Liver (tissue), 3 donors: Measurements from ENCODE around the gene ARL13B.

Experiments
- FOXA1 ChIP-seq: IDR thresholded peaks from 2 replicates; pipeline ENCODE4 v1.6.1; 2016; ENCODE audit warnings: antibody characterized with exemption
- NR2F2 ChIP-seq: IDR thresholded peaks from 2 replicates; pipeline ENCODE4 v1.6.1; 2016; ENCODE audit warnings: antibody characterized with exemption
- RAD21 ChIP-seq, 2 donors: IDR thresholded peaks; 2 replicates each; pipeline ENCODE4 v1.6.1; 2016; ENCODE audit warnings: antibody characterized with exemption in 2 of 2, mild to moderate bottlenecking in 2 of 2
- SP1 ChIP-seq: IDR thresholded peaks from 2 replicates; pipeline ENCODE4 v1.6.1; 2018; ENCODE audit warnings: antibody characterized with exemption, mild to moderate bottlenecking
- TF ChIP-seq, protein P1 (sequence below): IDR thresholded peaks from 2 replicates; pipeline ENCODE4 v1.6.1; 2016; ENCODE audit warnings: antibody characterized with exemption
- TF ChIP-seq, protein P2 (sequence below): IDR thresholded peaks from 2 replicates; pipeline ENCODE4 v1.6.1; 2016; ENCODE audit warnings: antibody characterized with exemption
- TF ChIP-seq, protein P3 (sequence below): fragments of 150-350 bp; IDR thresholded peaks from 2 replicates; pipeline ENCODE4 v1.5.1; 2017; ENCODE audit warnings: improper control_type of control experiment, low read depth, low read length; ENCODE audit not compliant: missing input control
- TF ChIP-seq, protein P4 (sequence below): IDR thresholded peaks from 2 replicates; pipeline ENCODE4 v1.6.1; 2016; ENCODE audit warnings: antibody characterized with exemption, mild to moderate bottlenecking
- donor health status: healthy.
- donor health status: healthy.

DNA sequence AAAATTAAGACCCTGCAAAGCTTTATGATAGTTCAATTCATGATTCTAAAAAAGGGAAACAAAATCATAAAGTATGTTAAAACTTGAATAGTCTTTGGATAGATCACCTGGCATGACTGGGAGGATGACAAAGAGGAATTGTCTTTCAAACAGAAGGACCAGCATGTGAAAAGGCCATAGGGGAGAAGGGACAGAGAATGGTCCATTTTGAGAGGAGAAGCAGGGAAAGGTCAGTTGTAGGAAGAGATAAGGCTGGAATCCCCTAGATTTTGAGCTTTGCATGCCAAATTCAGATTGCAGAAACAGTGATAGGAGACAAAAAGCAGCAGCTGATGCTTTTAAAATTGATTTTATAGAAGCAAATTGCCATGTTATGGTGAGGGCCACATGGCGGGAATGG is 18.9 kb upstream of the ARL13B start:
- TF ChIP-seq, protein P1, sequence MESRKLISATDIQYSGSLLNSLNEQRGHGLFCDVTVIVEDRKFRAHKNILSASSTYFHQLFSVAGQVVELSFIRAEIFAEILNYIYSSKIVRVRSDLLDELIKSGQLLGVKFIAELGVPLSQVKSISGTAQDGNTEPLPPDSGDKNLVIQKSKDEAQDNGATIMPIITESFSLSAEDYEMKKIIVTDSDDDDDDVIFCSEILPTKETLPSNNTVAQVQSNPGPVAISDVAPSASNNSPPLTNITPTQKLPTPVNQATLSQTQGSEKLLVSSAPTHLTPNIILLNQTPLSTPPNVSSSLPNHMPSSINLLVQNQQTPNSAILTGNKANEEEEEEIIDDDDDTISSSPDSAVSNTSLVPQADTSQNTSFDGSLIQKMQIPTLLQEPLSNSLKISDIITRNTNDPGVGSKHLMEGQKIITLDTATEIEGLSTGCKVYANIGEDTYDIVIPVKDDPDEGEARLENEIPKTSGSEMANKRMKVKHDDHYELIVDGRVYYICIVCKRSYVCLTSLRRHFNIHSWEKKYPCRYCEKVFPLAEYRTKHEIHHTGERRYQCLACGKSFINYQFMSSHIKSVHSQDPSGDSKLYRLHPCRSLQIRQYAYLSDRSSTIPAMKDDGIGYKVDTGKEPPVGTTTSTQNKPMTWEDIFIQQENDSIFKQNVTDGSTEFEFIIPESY: no peak
- TF ChIP-seq, protein P2, sequence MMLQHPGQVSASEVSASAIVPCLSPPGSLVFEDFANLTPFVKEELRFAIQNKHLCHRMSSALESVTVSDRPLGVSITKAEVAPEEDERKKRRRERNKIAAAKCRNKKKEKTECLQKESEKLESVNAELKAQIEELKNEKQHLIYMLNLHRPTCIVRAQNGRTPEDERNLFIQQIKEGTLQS: no peak
- TF ChIP-seq, protein P3, sequence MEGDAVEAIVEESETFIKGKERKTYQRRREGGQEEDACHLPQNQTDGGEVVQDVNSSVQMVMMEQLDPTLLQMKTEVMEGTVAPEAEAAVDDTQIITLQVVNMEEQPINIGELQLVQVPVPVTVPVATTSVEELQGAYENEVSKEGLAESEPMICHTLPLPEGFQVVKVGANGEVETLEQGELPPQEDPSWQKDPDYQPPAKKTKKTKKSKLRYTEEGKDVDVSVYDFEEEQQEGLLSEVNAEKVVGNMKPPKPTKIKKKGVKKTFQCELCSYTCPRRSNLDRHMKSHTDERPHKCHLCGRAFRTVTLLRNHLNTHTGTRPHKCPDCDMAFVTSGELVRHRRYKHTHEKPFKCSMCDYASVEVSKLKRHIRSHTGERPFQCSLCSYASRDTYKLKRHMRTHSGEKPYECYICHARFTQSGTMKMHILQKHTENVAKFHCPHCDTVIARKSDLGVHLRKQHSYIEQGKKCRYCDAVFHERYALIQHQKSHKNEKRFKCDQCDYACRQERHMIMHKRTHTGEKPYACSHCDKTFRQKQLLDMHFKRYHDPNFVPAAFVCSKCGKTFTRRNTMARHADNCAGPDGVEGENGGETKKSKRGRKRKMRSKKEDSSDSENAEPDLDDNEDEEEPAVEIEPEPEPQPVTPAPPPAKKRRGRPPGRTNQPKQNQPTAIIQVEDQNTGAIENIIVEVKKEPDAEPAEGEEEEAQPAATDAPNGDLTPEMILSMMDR: no peak
- TF ChIP-seq NR2F2 (no peak), RAD21 (IDR thresholded peaks at IDR 0.05) (no peak), SP1 (no peak), FOXA1 (no peak)
- TF ChIP-seq, protein P4, sequence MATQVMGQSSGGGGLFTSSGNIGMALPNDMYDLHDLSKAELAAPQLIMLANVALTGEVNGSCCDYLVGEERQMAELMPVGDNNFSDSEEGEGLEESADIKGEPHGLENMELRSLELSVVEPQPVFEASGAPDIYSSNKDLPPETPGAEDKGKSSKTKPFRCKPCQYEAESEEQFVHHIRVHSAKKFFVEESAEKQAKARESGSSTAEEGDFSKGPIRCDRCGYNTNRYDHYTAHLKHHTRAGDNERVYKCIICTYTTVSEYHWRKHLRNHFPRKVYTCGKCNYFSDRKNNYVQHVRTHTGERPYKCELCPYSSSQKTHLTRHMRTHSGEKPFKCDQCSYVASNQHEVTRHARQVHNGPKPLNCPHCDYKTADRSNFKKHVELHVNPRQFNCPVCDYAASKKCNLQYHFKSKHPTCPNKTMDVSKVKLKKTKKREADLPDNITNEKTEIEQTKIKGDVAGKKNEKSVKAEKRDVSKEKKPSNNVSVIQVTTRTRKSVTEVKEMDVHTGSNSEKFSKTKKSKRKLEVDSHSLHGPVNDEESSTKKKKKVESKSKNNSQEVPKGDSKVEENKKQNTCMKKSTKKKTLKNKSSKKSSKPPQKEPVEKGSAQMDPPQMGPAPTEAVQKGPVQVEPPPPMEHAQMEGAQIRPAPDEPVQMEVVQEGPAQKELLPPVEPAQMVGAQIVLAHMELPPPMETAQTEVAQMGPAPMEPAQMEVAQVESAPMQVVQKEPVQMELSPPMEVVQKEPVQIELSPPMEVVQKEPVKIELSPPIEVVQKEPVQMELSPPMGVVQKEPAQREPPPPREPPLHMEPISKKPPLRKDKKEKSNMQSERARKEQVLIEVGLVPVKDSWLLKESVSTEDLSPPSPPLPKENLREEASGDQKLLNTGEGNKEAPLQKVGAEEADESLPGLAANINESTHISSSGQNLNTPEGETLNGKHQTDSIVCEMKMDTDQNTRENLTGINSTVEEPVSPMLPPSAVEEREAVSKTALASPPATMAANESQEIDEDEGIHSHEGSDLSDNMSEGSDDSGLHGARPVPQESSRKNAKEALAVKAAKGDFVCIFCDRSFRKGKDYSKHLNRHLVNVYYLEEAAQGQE: no peak
